ENCODE data around the gene ACADM. TPM values are rescaled to one million over a fixed set of nuclear protein-coding genes. Genes with fewer than 3 reads are reported as not detected.

ACADM gene
- total and polyA plus RNA-seq, 2 of the 13 experiments (the other 11 are each of a cell fraction or from before 2014, with no cell fraction given) = 43.7 to 92.2 TPM

GRCh38 chr1:75796376-75797272 lies 72.1 kb downstream of the ACADM start, which contains the start of gene MSH4 (continued):
- TF ChIP-seq FOXK2 (IDR thresholded peaks at IDR 0.05) (no peak), MEF2D (CRISPR knock-in tag; IDR thresholded peaks at IDR 0.05) (no peak), HOXA3 (CRISPR knock-in tag; IDR thresholded peaks at IDR 0.05) (peak; percentile 49; the same call in 1 of the 2 replicates), CBX1 (IDR thresholded peaks at IDR 0.05; ENCODE audit: low read depth) (no peak), ZNF253 (CRISPR knock-in tag; IDR thresholded peaks at IDR 0.05; ENCODE audit: borderline replicate concordance) (no peak), SAP130 (CRISPR knock-in tag; IDR thresholded peaks at IDR 0.05; ENCODE audit: low read depth) (no peak), BATF2 (CRISPR knock-in tag; IDR thresholded peaks at IDR 0.05) (no peak), ZNF749 (CRISPR knock-in tag; IDR thresholded peaks at IDR 0.05; ENCODE audit: borderline replicate concordance) (no peak), PAF1 (CRISPR knock-in tag; IDR thresholded peaks at IDR 0.05) (peak; percentile 86), CSRNP1 (CRISPR knock-in tag; IDR thresholded peaks at IDR 0.05) (peak; percentile 33), ZNF24 (IDR thresholded peaks at IDR 0.05) (no peak), CREB1 (IDR thresholded peaks at IDR 0.05) (no peak), CREB1 (CRISPR knock-in tag; IDR thresholded peaks at IDR 0.05) (peak; percentile 10; the same call in 1 of the 2 replicates), MXD3 (CRISPR knock-in tag; IDR thresholded peaks at IDR 0.05) (no peak), KDM5A (IDR thresholded peaks at IDR 0.05; ENCODE audit: borderline replicate concordance, low read length) (no peak), BRD4 (CRISPR knock-in tag; IDR thresholded peaks at IDR 0.05) (no peak), ZBTB38 (CRISPR knock-in tag; IDR thresholded peaks at IDR 0.05) (0 out of 2 replicates have a peak, but pooled peaks have one; percentile 37), RFX5 (IDR thresholded peaks at IDR 0.05; ENCODE audit: low read depth, low read length) (no peak), RBM22 (optimal IDR thresholded peaks at IDR 0.05; ENCODE audit: low read length) (peak; percentile 98), GATA4 (IDR thresholded peaks at IDR 0.05; ENCODE audit: borderline replicate concordance, low read depth) (peak; percentile 10; the same call in 1 of the 2 replicates)
- TF ChIP-seq, protein P1, sequence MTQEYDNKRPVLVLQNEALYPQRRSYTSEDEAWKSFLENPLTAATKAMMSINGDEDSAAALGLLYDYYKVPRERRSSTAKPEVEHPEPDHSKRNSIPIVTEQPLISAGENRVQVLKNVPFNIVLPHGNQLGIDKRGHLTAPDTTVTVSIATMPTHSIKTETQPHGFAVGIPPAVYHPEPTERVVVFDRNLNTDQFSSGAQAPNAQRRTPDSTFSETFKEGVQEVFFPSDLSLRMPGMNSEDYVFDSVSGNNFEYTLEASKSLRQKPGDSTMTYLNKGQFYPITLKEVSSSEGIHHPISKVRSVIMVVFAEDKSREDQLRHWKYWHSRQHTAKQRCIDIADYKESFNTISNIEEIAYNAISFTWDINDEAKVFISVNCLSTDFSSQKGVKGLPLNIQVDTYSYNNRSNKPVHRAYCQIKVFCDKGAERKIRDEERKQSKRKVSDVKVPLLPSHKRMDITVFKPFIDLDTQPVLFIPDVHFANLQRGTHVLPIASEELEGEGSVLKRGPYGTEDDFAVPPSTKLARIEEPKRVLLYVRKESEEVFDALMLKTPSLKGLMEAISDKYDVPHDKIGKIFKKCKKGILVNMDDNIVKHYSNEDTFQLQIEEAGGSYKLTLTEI (CRISPR knock-in tag; conservative IDR thresholded peaks at IDR 0.05) = no peak
- TF ChIP-seq, protein P2, sequence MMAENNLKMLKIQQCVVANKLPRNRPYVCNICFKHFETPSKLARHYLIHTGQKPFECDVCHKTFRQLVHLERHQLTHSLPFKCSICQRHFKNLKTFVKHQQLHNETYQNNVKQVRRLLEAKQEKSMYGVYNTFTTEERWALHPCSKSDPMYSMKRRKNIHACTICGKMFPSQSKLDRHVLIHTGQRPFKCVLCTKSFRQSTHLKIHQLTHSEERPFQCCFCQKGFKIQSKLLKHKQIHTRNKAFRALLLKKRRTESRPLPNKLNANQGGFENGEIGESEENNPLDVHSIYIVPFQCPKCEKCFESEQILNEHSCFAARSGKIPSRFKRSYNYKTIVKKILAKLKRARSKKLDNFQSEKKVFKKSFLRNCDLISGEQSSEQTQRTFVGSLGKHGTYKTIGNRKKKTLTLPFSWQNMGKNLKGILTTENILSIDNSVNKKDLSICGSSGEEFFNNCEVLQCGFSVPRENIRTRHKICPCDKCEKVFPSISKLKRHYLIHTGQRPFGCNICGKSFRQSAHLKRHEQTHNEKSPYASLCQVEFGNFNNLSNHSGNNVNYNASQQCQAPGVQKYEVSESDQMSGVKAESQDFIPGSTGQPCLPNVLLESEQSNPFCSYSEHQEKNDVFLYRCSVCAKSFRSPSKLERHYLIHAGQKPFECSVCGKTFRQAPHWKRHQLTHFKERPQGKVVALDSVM (CRISPR knock-in tag; IDR thresholded peaks at IDR 0.05) = no peak
- TF ChIP-seq, protein P3, sequence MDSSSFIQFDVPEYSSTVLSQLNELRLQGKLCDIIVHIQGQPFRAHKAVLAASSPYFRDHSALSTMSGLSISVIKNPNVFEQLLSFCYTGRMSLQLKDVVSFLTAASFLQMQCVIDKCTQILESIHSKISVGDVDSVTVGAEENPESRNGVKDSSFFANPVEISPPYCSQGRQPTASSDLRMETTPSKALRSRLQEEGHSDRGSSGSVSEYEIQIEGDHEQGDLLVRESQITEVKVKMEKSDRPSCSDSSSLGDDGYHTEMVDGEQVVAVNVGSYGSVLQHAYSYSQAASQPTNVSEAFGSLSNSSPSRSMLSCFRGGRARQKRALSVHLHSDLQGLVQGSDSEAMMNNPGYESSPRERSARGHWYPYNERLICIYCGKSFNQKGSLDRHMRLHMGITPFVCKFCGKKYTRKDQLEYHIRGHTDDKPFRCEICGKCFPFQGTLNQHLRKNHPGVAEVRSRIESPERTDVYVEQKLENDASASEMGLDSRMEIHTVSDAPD (CRISPR knock-in tag; IDR thresholded peaks at IDR 0.05) = 0 out of 2 replicates have a peak, but pooled peaks have one; percentile 65
